H9 (cell line): ENCODE measurements around the gene XPNPEP2. TPM values are rescaled to one million over a fixed set of nuclear protein-coding genes. Genes with fewer than 3 reads are reported as not detected.

Source experiments
- DNase-seq: peaks from one replicate; pipeline ENCODE4 v3.0.0-alpha.2; 2017
- H2AFZ ChIP-seq: one replicate; pipeline ENCODE4 v1.6.1; 2013; ENCODE audit warnings: mild to moderate bottlenecking, low read length, control low read depth, moderate library complexity
- H2AK5ac ChIP-seq: 2 replicates; pipeline ENCODE4 v1.6.1; 2013; ENCODE audit warnings: low read length, control low read depth, mixed read lengths; ENCODE audit not compliant: insufficient read length
- H2BK120ac ChIP-seq: one replicate; pipeline ENCODE4 v1.6.1; 2013; ENCODE audit warnings: low read depth, mild to moderate bottlenecking, low read length, control low read depth, inconsistent platforms; ENCODE audit not compliant: poor library complexity, severe bottlenecking
- H2BK12ac ChIP-seq: 2 replicates; pipeline ENCODE4 v1.6.1; 2013; ENCODE audit warnings: low read length, control low read depth, mixed read lengths, low read depth; ENCODE audit not compliant: insufficient read length
- H2BK15ac ChIP-seq: 2 replicates; pipeline ENCODE4 v1.6.1; 2013; ENCODE audit warnings: low read depth, low read length, control low read depth
- H2BK20ac ChIP-seq: one replicate; pipeline ENCODE4 v1.6.1; 2013; ENCODE audit warnings: low read depth, mild to moderate bottlenecking, low read length, control low read depth, inconsistent platforms; ENCODE audit not compliant: poor library complexity, severe bottlenecking
- H2BK5ac ChIP-seq: 2 replicates; pipeline ENCODE4 v1.6.1; 2013; ENCODE audit warnings: low read length, control low read depth, mixed read lengths; ENCODE audit not compliant: insufficient read length
- H3K14ac ChIP-seq: 2 replicates; pipeline ENCODE4 v1.6.1; 2013; ENCODE audit warnings: low read length, control low read depth; ENCODE audit not compliant: insufficient read depth
- H3K18ac ChIP-seq: 2 replicates; pipeline ENCODE4 v1.6.1; 2013; ENCODE audit warnings: low read depth, mild to moderate bottlenecking, mixed read lengths, low read length, control low read depth; ENCODE audit not compliant: insufficient read length
- H3K23ac ChIP-seq: 2 replicates; pipeline ENCODE4 v1.6.1; 2013; ENCODE audit warnings: low read length, control low read depth, mixed read lengths, low read depth; ENCODE audit not compliant: insufficient read length
- H3K23me2 ChIP-seq: 2 replicates; pipeline ENCODE4 v1.6.1; 2013; ENCODE audit warnings: low read depth, mild to moderate bottlenecking, mixed read lengths, low read length, control low read depth; ENCODE audit not compliant: insufficient read length, poor library complexity, severe bottlenecking
- H3K27ac ChIP-seq: 2 replicates; pipeline ENCODE4 v1.5.1; 2013; ENCODE audit warnings: low read length, control low read depth, mixed read lengths, low read depth; ENCODE audit not compliant: insufficient read length
- H3K27me3 ChIP-seq: 2 replicates; pipeline ENCODE4 v1.6.1; 2013; ENCODE audit warnings: low read length, control low read depth, inconsistent platforms; ENCODE audit not compliant: insufficient read depth
- H3K4ac ChIP-seq: 2 replicates; pipeline ENCODE4 v1.6.1; 2013; ENCODE audit warnings: low read depth, mild to moderate bottlenecking, control low read depth, inconsistent platforms, low read length, moderate library complexity
- H3K4me1 ChIP-seq: 2 replicates; pipeline ENCODE4 v1.6.1; 2013; ENCODE audit warnings: low read length, control low read depth, inconsistent platforms; ENCODE audit not compliant: insufficient read depth
- H3K4me2 ChIP-seq: 2 replicates; pipeline ENCODE4 v1.6.1; 2013; ENCODE audit warnings: low read length, control low read depth, mixed read lengths; ENCODE audit not compliant: insufficient read length, insufficient read depth
- H3K56ac ChIP-seq: 2 replicates; pipeline ENCODE4 v1.6.1; 2013; ENCODE audit warnings: low read depth, mild to moderate bottlenecking, mixed read lengths, low read length, control low read depth; ENCODE audit not compliant: insufficient read length
- H3K79me1 ChIP-seq: 2 replicates; pipeline ENCODE4 v1.6.1; 2013; ENCODE audit warnings: low read depth, mild to moderate bottlenecking, moderate library complexity, low read length, control low read depth, inconsistent platforms; ENCODE audit not compliant: insufficient read depth, poor library complexity, severe bottlenecking
- H3K79me2 ChIP-seq: 2 replicates; pipeline ENCODE4 v1.6.1; 2013; ENCODE audit warnings: low read length, control low read depth, inconsistent platforms; ENCODE audit not compliant: insufficient read depth
- H3K9ac ChIP-seq: 2 replicates; pipeline ENCODE4 v1.6.1; 2013; ENCODE audit warnings: low read length, control low read depth, mixed read lengths; ENCODE audit not compliant: insufficient read length; ENCODE audit errors: extremely low read depth
- H3K9me3 ChIP-seq: one replicate; pipeline ENCODE4 v1.6.1; 2013; ENCODE audit warnings: low read depth, low read length, inconsistent platforms; ENCODE audit not compliant: control insufficient read depth
- H3T11ph ChIP-seq: one replicate; pipeline ENCODE4 v1.6.1; 2013; ENCODE audit warnings: mild to moderate bottlenecking, low read length, control low read depth, inconsistent platforms
- H4K20me1 ChIP-seq: one replicate; pipeline ENCODE4 v1.6.1; 2013; ENCODE audit not compliant: control insufficient read depth, insufficient read length, insufficient read depth
- H4K5ac ChIP-seq: 2 replicates; pipeline ENCODE4 v1.6.1; 2013; ENCODE audit warnings: low read depth, mild to moderate bottlenecking, mixed read lengths, low read length, control low read depth; ENCODE audit not compliant: insufficient read length
- H4K8ac ChIP-seq: replicated peaks from 2 replicates; pipeline ENCODE4 v1.6.1; 2013; ENCODE audit warnings: low read length, control low read depth, mixed read lengths, low read depth; ENCODE audit not compliant: insufficient read length
- H4K91ac ChIP-seq: 2 replicates; pipeline ENCODE4 v1.6.1; 2013; ENCODE audit warnings: low read depth, mild to moderate bottlenecking, moderate library complexity, mixed read lengths, low read length, control low read depth; ENCODE audit not compliant: insufficient read length
- H3K27ac Mint-ChIP-seq, 3 experiments: 2 replicates in 2 of 3; 3 replicates in 1 of 3; pipeline ENCODE4 v1.8.0; 2020 to 2021; ENCODE audit warnings: mixed read lengths in 3 of 3, mild to moderate bottlenecking in 1 of 3, moderate library complexity in 1 of 3
- H3K27me3 Mint-ChIP-seq: 2 replicates; pipeline ENCODE4 v1.8.0; 2021; ENCODE audit warnings: low read depth, mild to moderate bottlenecking, moderate library complexity, mixed read lengths
- H3K36me3 Mint-ChIP-seq, 3 experiments: 2 replicates in 2 of 3; 3 replicates in 1 of 3; pipeline ENCODE4 v1.8.0; 2020 to 2021; ENCODE audit warnings: low read depth in 3 of 3, mixed read lengths in 3 of 3; ENCODE audit not compliant: insufficient read depth in 1 of 3
- H3K4me1 Mint-ChIP-seq, 2 experiments: 2 replicates each; pipeline ENCODE4 v1.8.0; 2020; ENCODE audit warnings: mixed read lengths in 2 of 2
- H3K4me3 Mint-ChIP-seq, 2 experiments: 2 replicates in 1 of 2; 3 replicates in 1 of 2; pipeline ENCODE4 v1.8.0; 2020 to 2021; ENCODE audit warnings: mild to moderate bottlenecking in 2 of 2, mixed read lengths in 2 of 2, moderate library complexity in 1 of 2
- H3K9me3 Mint-ChIP-seq, 2 experiments: 2 replicates in 1 of 2; 3 replicates in 1 of 2; pipeline ENCODE4 v1.8.0; 2020; ENCODE audit warnings: mild to moderate bottlenecking in 2 of 2, mixed read lengths in 2 of 2, moderate library complexity in 1 of 2
- WGBS: extraction: QIAGEN DNeasy Blood & Tissue Kit; methylation state at CpG from one replicate; pipeline ENCODE4 v1.1.7; 2013; ENCODE audit warnings: missing lambda C conversion rate, low lambda C conversion rate, mixed read lengths; ENCODE audit not compliant: insufficient read length; ENCODE audit errors: extremely low coverage; 5-methylcytosine and 5-hydroxymethylcytosine counted together
- total RNA-seq: library from RNA; stranded (reverse); gene quantifications from 2 replicates; pipeline ENCODE4 v1.2.1, GENCODE V29; 2021
- TF ChIP-seq, protein P1 (sequence below): fragments of 200-600 bp; sonication (generic); conservative IDR thresholded peaks from 3 replicates; pipeline ENCODE4 v1.8.0; 2021; ENCODE audit warnings: antibody characterized with exemption, mild to moderate bottlenecking

Gene XPNPEP2
- total RNA-seq, 1 experiment from 2014 or later = 0.11 TPM

- no peak overlapping the region for H2BK120ac ChIP-seq
- H4K91ac ChIP-seq = no peak overlapping the region
- no peak overlapping the region for H3K18ac ChIP-seq
- no peak overlapping the region for H2BK5ac ChIP-seq
- Mint-ChIP-seq H3K9me3 (peaks cover 0 to 34% of the 10 kb centered on the region in 2 experiments; a peak in 2 of 5 replicates), H3K27me3 (peaks cover 7% of the 10 kb centered on the region), H3K4me1 (peaks cover 11 to 16% of the 10 kb centered on the region in 2 experiments), H3K4me3 (no peak overlapping the region), H3K27ac (no peak overlapping the region), H3K36me3 (peaks cover 0 to 3% (median 0%) of the 10 kb centered on the region in 3 experiments; a peak in 1 of 7 replicates)
- H2AFZ ChIP-seq = no peak overlapping the region
- TF ChIP-seq, protein P1, sequence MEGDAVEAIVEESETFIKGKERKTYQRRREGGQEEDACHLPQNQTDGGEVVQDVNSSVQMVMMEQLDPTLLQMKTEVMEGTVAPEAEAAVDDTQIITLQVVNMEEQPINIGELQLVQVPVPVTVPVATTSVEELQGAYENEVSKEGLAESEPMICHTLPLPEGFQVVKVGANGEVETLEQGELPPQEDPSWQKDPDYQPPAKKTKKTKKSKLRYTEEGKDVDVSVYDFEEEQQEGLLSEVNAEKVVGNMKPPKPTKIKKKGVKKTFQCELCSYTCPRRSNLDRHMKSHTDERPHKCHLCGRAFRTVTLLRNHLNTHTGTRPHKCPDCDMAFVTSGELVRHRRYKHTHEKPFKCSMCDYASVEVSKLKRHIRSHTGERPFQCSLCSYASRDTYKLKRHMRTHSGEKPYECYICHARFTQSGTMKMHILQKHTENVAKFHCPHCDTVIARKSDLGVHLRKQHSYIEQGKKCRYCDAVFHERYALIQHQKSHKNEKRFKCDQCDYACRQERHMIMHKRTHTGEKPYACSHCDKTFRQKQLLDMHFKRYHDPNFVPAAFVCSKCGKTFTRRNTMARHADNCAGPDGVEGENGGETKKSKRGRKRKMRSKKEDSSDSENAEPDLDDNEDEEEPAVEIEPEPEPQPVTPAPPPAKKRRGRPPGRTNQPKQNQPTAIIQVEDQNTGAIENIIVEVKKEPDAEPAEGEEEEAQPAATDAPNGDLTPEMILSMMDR = no peak
- no peaks in the 10 kb centered on the region for H3K27me3 ChIP-seq
- no peak overlapping the region for H4K8ac ChIP-seq
- H3K23me2 ChIP-seq = no peaks in the 10 kb centered on the region
- no peak overlapping the region for H3T11ph ChIP-seq
- H3K56ac ChIP-seq = no peak overlapping the region
- H3K9me3 ChIP-seq = peaks cover 8% of the 10 kb centered on the region
- no peak overlapping the region for H2AK5ac ChIP-seq
- no peaks in the 10 kb centered on the region for H3K79me1 ChIP-seq
- no peak for DNase-seq
- WGBS = no CpG with 5 or more reads among the region's 4 CpGs
- peaks cover 5% of the 10 kb centered on the region; the same call in 1 of the 2 replicates for H3K4me1 ChIP-seq
- H3K23ac ChIP-seq = no peak overlapping the region
- H3K4ac ChIP-seq = no peak overlapping the region
- no peak overlapping the region for H3K4me2 ChIP-seq
- no peak overlapping the region for H3K27ac ChIP-seq
- no peak overlapping the region for H3K9ac ChIP-seq
- H3K79me2 ChIP-seq = no peaks in the 10 kb centered on the region
- H2BK15ac ChIP-seq = no peak overlapping the region
- H3K14ac ChIP-seq = no peak overlapping the region
- H4K20me1 ChIP-seq = no peaks in the 10 kb centered on the region
- H4K5ac ChIP-seq = no peak overlapping the region
- no peak overlapping the region for H2BK20ac ChIP-seq
- H2BK12ac ChIP-seq = no peak overlapping the region
Observed at GRCh38 chrX:129728061-129728460, 10.7 kb upstream of the XPNPEP2 start.
